ENCODE data around the gene GPC6.
A peak's percentile ranks its signal among the peaks of the same experiment; 100 is the strongest.

The GPC6 gene

GRCh38 chr13:93964146-93964512, 737.5 kb downstream of the GPC6 start:
- DNase-seq (ENCODE audit: low spot score), result no peak

- no peak for DNase-seq (ENCODE audit: low spot score)
Observed at GRCh38 chr13:93965587-93965986, 739.0 kb downstream of the GPC6 start.

GRCh38 chr13:93966267-93966936, 739.8 kb downstream of the GPC6 start:
- no peak for DNase-seq (ENCODE audit: low spot score)

- no peak for DNase-seq (ENCODE audit: low spot score)
Observed at GRCh38 chr13:93967286-93967685, 740.7 kb downstream of the GPC6 start.

GRCh38 chr13:93975242-93975641, 748.6 kb downstream of the GPC6 start:
- no peak for DNase-seq (ENCODE audit: low spot score)

- DNase-seq (ENCODE audit: low spot score), result no peak
Observed at GRCh38 chr13:93976528-93976927, 749.9 kb downstream of the GPC6 start.

- DNase-seq (ENCODE audit: low spot score), result no peak
Observed at GRCh38 chr13:93977986-93978385, 751.4 kb downstream of the GPC6 start.

- DNase-seq (ENCODE audit: low spot score), result no peak
Observed at GRCh38 chr13:93981426-93981977, 754.9 kb downstream of the GPC6 start.

GRCh38 chr13:93982179-93982918, 755.7 kb downstream of the GPC6 start:
- no peak for DNase-seq (ENCODE audit: low spot score)

- no peak for DNase-seq (ENCODE audit: low spot score)
Observed at GRCh38 chr13:93984052-93984451, 757.4 kb downstream of the GPC6 start.

- no peak for DNase-seq (ENCODE audit: low spot score)
Observed at GRCh38 chr13:93984876-93985275, 758.3 kb downstream of the GPC6 start.

GRCh38 chr13:93987458-93987857, 760.9 kb downstream of the GPC6 start:
- no peak for DNase-seq (ENCODE audit: low spot score)

GRCh38 chr13:93991569-93991968, 765.0 kb downstream of the GPC6 start:
- no peak for DNase-seq (ENCODE audit: low spot score)

GRCh38 chr13:93996481-93996880, 769.9 kb downstream of the GPC6 start:
- no peak for DNase-seq (ENCODE audit: low spot score)

- DNase-seq (ENCODE audit: low spot score), result no peak
Observed at GRCh38 chr13:94006296-94006695, 779.7 kb downstream of the GPC6 start.

- DNase-seq (ENCODE audit: low spot score), result no peak
Observed at GRCh38 chr13:94007072-94007471, 780.5 kb downstream of the GPC6 start.

GRCh38 chr13:94009701-94010100, 783.1 kb downstream of the GPC6 start:
- DNase-seq (ENCODE audit: low spot score), result no peak

GRCh38 chr13:94014461-94014860, 787.9 kb downstream of the GPC6 start:
- DNase-seq (ENCODE audit: low spot score), result no peak

GRCh38 chr13:94020426-94020825, 793.8 kb downstream of the GPC6 start:
- peak; percentile 61 for DNase-seq (ENCODE audit: low spot score)

GRCh38 chr13:94020833-94021232, 794.2 kb downstream of the GPC6 start:
- DNase-seq (ENCODE audit: low spot score), result no peak

- no peak for DNase-seq (ENCODE audit: low spot score)
Observed at GRCh38 chr13:94028234-94028633, 801.6 kb downstream of the GPC6 start.

- DNase-seq (ENCODE audit: low spot score), result no peak
Observed at GRCh38 chr13:94028650-94029049, 802.0 kb downstream of the GPC6 start.

Data from SK-N-DZ (cell line).